GM12878 (cell line): ENCODE results near the gene FBN3. TPM values are rescaled to one million over a fixed set of nuclear protein-coding genes. Genes with fewer than 3 reads are reported as not detected.

ENCODE experiments used
- ATAC-seq: fragments of 200-7000 bp; cut with Tn5 transposase; 3 replicates; pipeline ENCODE4 v1.9.1; 2020; ENCODE audit warnings: mild to moderate bottlenecking, moderate library complexity
- BruUV-seq: library from RNA; stranded (reverse); fragments of 400-500 nt; replicated peaks from 2 replicates; lab custom pipeline; 2021; lab: Mats Ljungman, UMichigan
- CTCF ChIA-PET: fragments of 300-600 bp; sonication (Branson Sonifier 250); formaldehyde crosslinking; extraction: SDS; loops from one replicate; lab custom pipeline; 2021; ENCODE audit warnings: inconsistent platforms; lab: Yijun Ruan, JAX
- POLR2A ChIA-PET: fragments of 350-600 bp; formaldehyde crosslinking; extraction: SDS; loops from one replicate; lab custom pipeline; 2021; ENCODE audit warnings: inconsistent platforms; lab: Charles Lee
- RAD21 ChIA-PET: fragments of 300-600 bp; sonication (Branson Sonifier 250); formaldehyde crosslinking; loops from one replicate; lab custom pipeline; 2023; ENCODE audit warnings: antibody characterized with exemption; ENCODE audit not compliant: unreplicated experiment; lab: Charles Lee
- SMC1A ChIA-PET: fragments of 300-600 bp; sonication (Branson Sonifier 250); formaldehyde crosslinking; loops from one replicate; lab custom pipeline; 2023; ENCODE audit not compliant: unreplicated experiment, uncharacterized antibody; lab: Charles Lee
- DNase-seq: peaks from one replicate; pipeline ENCODE4 v3.0.0-alpha.2; 2011; ENCODE audit warnings: low read depth, low spot score
- FAIRE-seq: peaks from 3 replicates; lab custom pipeline; 2011; peaks lifted over from hg19 to GRCh38; lab: Jason Lieb, UNC
- H2AFZ ChIP-seq: 2 replicates; pipeline ENCODE4 v1.6.0; 2011; ENCODE audit warnings: low read depth, low read length, control low read depth; ENCODE audit not compliant: control insufficient read depth
- H3K27ac ChIP-seq: 2 replicates; pipeline ENCODE4 v1.5.1; 2011; ENCODE audit warnings: control low read depth; ENCODE audit not compliant: control insufficient read depth, insufficient read depth
- H3K27me3 ChIP-seq, 2 experiments: replicated peaks in 1 of 2; 2 replicates each; pipeline versions ENCODE4 v1.6.0 to v1.6.1; 2011; ENCODE audit warnings: low read length in 1 of 2; ENCODE audit not compliant: control insufficient read depth in 2 of 2, insufficient read depth in 2 of 2
- H3K36me3 ChIP-seq, 2 experiments: 2 replicates each; pipeline ENCODE4 v1.5.1; 2011; ENCODE audit warnings: low read length in 1 of 2; ENCODE audit not compliant: control insufficient read depth in 2 of 2, insufficient read depth in 2 of 2
- H3K4me1 ChIP-seq: 2 replicates; pipeline ENCODE4 v1.6.1; 2011; ENCODE audit warnings: mild to moderate bottlenecking, low read length, moderate library complexity, mixed read lengths; ENCODE audit not compliant: control insufficient read depth, insufficient read depth
- H3K4me2 ChIP-seq: 2 replicates; pipeline ENCODE4 v1.6.0; 2011; ENCODE audit warnings: control low read depth; ENCODE audit not compliant: control insufficient read depth, insufficient read depth
- H3K4me3 ChIP-seq: fragments of 200-600 bp; sonication (generic); 2 replicates; pipeline ENCODE4 v1.5.1; 2016
- H3K79me2 ChIP-seq: 2 replicates; pipeline ENCODE4 v1.6.0; 2011; ENCODE audit warnings: low read length; ENCODE audit not compliant: control insufficient read depth, insufficient read depth
- H3K9ac ChIP-seq: 2 replicates; pipeline ENCODE4 v1.8.0; 2011; ENCODE audit warnings: low read length, control low read depth, mixed read lengths; ENCODE audit not compliant: control insufficient read depth, insufficient read depth
- H3K9me3 ChIP-seq: replicated peaks from 3 replicates; pipeline ENCODE4 v1.5.1; 2011; ENCODE audit warnings: mild to moderate bottlenecking, low read length; ENCODE audit not compliant: control insufficient read depth, insufficient read depth
- H4K20me1 ChIP-seq: 2 replicates; pipeline ENCODE4 v1.6.0; 2011; ENCODE audit not compliant: control insufficient read depth, insufficient read depth
- BHLHE40 ChIP-seq, 2 experiments: fragments of 450-650 bp in 1 of 2; IDR thresholded peaks; 2 replicates each; pipeline ENCODE4 v1.6.1; 2011 to 2017; ENCODE audit warnings: low read depth in 2 of 2, borderline replicate concordance in 1 of 2, improper control_type of control experiment in 1 of 2, low read length in 1 of 2, mild to moderate bottlenecking in 1 of 2
- CBX5 ChIP-seq: sonication (generic); IDR thresholded peaks from 2 replicates; pipeline ENCODE4 v1.6.1; 2016; ENCODE audit warnings: low read depth, moderate library complexity, mild to moderate bottlenecking, inconsistent platforms
- DPF2 ChIP-seq: fragments of 450-650 bp; IDR thresholded peaks from 2 replicates; pipeline ENCODE4 v1.6.1; 2017; ENCODE audit warnings: mild to moderate bottlenecking
- GATAD2B ChIP-seq: fragments of 450-650 bp; conservative IDR thresholded peaks from 2 replicates; pipeline ENCODE4 v1.6.1; 2017; ENCODE audit warnings: low read depth, mild to moderate bottlenecking, moderate library complexity
- HDAC6 ChIP-seq: fragments of 200-600 bp; sonication (generic); IDR thresholded peaks from one replicate; pipeline ENCODE4 v1.8.0; 2017; ENCODE audit warnings: antibody characterized with exemption; ENCODE audit not compliant: unreplicated experiment
- IRF5 ChIP-seq: fragments of 450-650 bp; IDR thresholded peaks from 2 replicates; pipeline ENCODE4 v1.6.1; 2017; ENCODE audit warnings: borderline replicate concordance
- JUND ChIP-seq: IDR thresholded peaks from 2 replicates; pipeline ENCODE4 v1.6.1; 2012; ENCODE audit warnings: low read depth, mild to moderate bottlenecking, low read length, improper control_type of control experiment, moderate library complexity
- LARP7 ChIP-seq: fragments of 450-650 bp; IDR thresholded peaks from 2 replicates; pipeline ENCODE4 v1.6.1; 2017; ENCODE audit warnings: mild to moderate bottlenecking
- MEF2A ChIP-seq: IDR thresholded peaks from 2 replicates; pipeline ENCODE4 v1.6.1; 2011; ENCODE audit warnings: low read depth, mild to moderate bottlenecking, low read length, moderate library complexity; ENCODE audit not compliant: insufficient read depth
- MYC ChIP-seq: IDR thresholded peaks from 2 replicates; pipeline ENCODE4 v1.6.1; 2011; ENCODE audit warnings: mild to moderate bottlenecking, low read length, moderate library complexity, inconsistent platforms; ENCODE audit not compliant: insufficient read depth, insufficient replicate concordance, insufficient read length, severe bottlenecking
- NR2C2 ChIP-seq: IDR thresholded peaks from 2 replicates; pipeline ENCODE4 v1.6.1; 2011; ENCODE audit warnings: borderline replicate concordance, low read depth; ENCODE audit not compliant: control insufficient read depth, insufficient read length
- POLR2AphosphoS2 ChIP-seq: IDR thresholded peaks from 2 replicates; pipeline ENCODE4 v1.6.1; 2011; ENCODE audit warnings: low read depth, mild to moderate bottlenecking, low read length, improper control_type of control experiment, moderate library complexity
- SMC3 ChIP-seq: IDR thresholded peaks from 2 replicates; pipeline ENCODE4 v1.6.1; 2011; ENCODE audit warnings: low read length, improper control_type of control experiment, borderline replicate concordance
- TCF3 ChIP-seq: IDR thresholded peaks from 2 replicates; pipeline ENCODE4 v1.6.1; 2012; ENCODE audit warnings: low read depth, mild to moderate bottlenecking, low read length, borderline replicate concordance; ENCODE audit not compliant: insufficient read depth
- YBX1 ChIP-seq: fragments of 450-650 bp; IDR thresholded peaks from 2 replicates; pipeline ENCODE4 v1.6.1; 2016; ENCODE audit warnings: antibody characterized with exemption
- WGBS: methylation state at CpG from one replicate; pipeline ENCODE4 v1.1.6; 2016; ENCODE audit warnings: low lambda C conversion rate; ENCODE audit not compliant: insufficient replicate concordance, insufficient coverage; ENCODE audit errors: missing lambda C conversion rate; 5-methylcytosine and 5-hydroxymethylcytosine counted together
- in situ Hi-C: fragments of 300-500 bp; cut with MboI; formaldehyde crosslinking; loops from 9 replicates; pipeline ENCODE4 v1.14.3; 2018; ENCODE audit warnings: mixed read lengths
- intact Hi-C: fragments of 100-400 bp; cut with micrococcal nuclease; formaldehyde crosslinking; loops from one replicate; pipeline ENCODE4 v1.14.2; 2022; ENCODE audit not compliant: unreplicated experiment
- polyA plus RNA-seq, 11 experiments: library from polyadenylated mRNA; depleted of rRNA in 4 of 11; unstranded in 6 of 11; stranded (reverse) in 5 of 11; fragments of >200 nt; fragmentation: Nextera tagmentation in 4 of 11; fragmentation: Illumina TruSeq in 1 of 11; extraction: Ambion mirVana in 4 of 11; extraction: Trizol in 1 of 11; gene quantifications; 1 replicate in 1 of 11; 2 replicates in 10 of 11; pipeline versions ENCODE4 v1.2.1 to v1.2.3, GENCODE V29; 2011 to 2016; ENCODE audit warnings: inconsistent platforms in 2 of 11, missing spikeins in 2 of 11, low read depth in 1 of 11
- total RNA-seq, 4 experiments: library from RNA; depleted of rRNA in 3 of 4; stranded (reverse); fragments of >200 nt in 3 of 4; fragmentation: Illumina TruSeq in 1 of 4; extraction: Trizol in 1 of 4; gene quantifications; 2 replicates each; pipeline versions ENCODE4 v1.2.1 to v1.2.3, GENCODE V29; 2013 to 2021
- TF ChIP-seq, protein P1 (sequence below): fragments of 450-650 bp; IDR thresholded peaks from 2 replicates; pipeline ENCODE4 v1.6.1; 2016; ENCODE audit warnings: mild to moderate bottlenecking

FBN3 gene
- total and polyA plus RNA-seq, 10 of the 15 experiments (the other 5 are each of a cell fraction or from before 2014, with no cell fraction given): 0.05 TPM; not detected in 9

GRCh38 chr19:8023371-8023770, 126.0 kb downstream of the FBN3 start:
- H3K9ac ChIP-seq: no peak overlapping the region
- BruUV-seq: no TSS peak
- no peaks in the 10 kb centered on the region for H3K4me1 ChIP-seq
- 84% methylated on average over 5 of the region's 5 CpGs for WGBS
- no peak overlapping the region for H3K27ac ChIP-seq
- H3K36me3 ChIP-seq: no peaks in the 10 kb centered on the region
- TF ChIP-seq MEF2A: no peak
- no peak for TF ChIP-seq YBX1
- TF ChIP-seq HDAC6: no peak
- TF ChIP-seq POLR2AphosphoS2: no peak
- ChIA-PET CTCF (interaction anchor here (0.7 kb wide), 1 partner anchor 135 kb away, joined by 4 read pairs; no protein-coding TSS in a partner anchor), RAD21 (no interaction called here), SMC1A (interaction anchor here (0.6 kb wide), 1 partner anchor 228 kb away, joined by 3 read pairs; no protein-coding TSS in a partner anchor), POLR2A (no interaction called here)
- no peaks in the 10 kb centered on the region for H3K9me3 ChIP-seq
- H2AFZ ChIP-seq: no peak overlapping the region
- no peaks in the 10 kb centered on the region for H3K27me3 ChIP-seq
- ATAC-seq (no peak), DNase-seq (no peak), FAIRE-seq (no peak)
- no peak overlapping the region for H3K4me2 ChIP-seq
- H3K79me2 ChIP-seq: no peaks in the 10 kb centered on the region
- in situ Hi-C loops (no loop called here), intact Hi-C loops (no loop called here)
- H3K4me3 ChIP-seq: no peak overlapping the region
- no peaks in the 10 kb centered on the region for H4K20me1 ChIP-seq

GRCh38 chr19:8022275-8022674, 127.1 kb downstream of the FBN3 start:
- no peaks in the 10 kb centered on the region for H4K20me1 ChIP-seq
- no peak overlapping the region for H3K4me3 ChIP-seq
- DNase-seq (no peak), FAIRE-seq (no peak), ATAC-seq (no peak)
- H3K27ac ChIP-seq: no peak overlapping the region
- 81% methylated on average over 13 of the region's 13 CpGs for WGBS
- no peaks in the 10 kb centered on the region; the same call in 1 of the 2 replicates for H3K4me1 ChIP-seq
- ChIA-PET CTCF (no interaction called here), SMC1A (no interaction called here), POLR2A (no interaction called here), RAD21 (no interaction called here)
- no peaks in the 10 kb centered on the region for H3K79me2 ChIP-seq
- H3K36me3 ChIP-seq: no peaks in the 10 kb centered on the region
- H3K27me3 ChIP-seq: no peaks in the 10 kb centered on the region
- no peaks in the 10 kb centered on the region for H3K9me3 ChIP-seq
- no peak overlapping the region for H3K9ac ChIP-seq
- no peak overlapping the region for H2AFZ ChIP-seq
- in situ Hi-C loops (no loop called here), intact Hi-C loops (no loop called here)
- H3K4me2 ChIP-seq: no peak overlapping the region
- no TSS peak for BruUV-seq
- TF ChIP-seq TCF3 (no peak), BHLHE40 (IDR thresholded peaks at IDR 0.05; ENCODE audit: borderline replicate concordance in 1 of 2, low read depth in 2 of 2, low read length in 1 of 2) (no peak), JUND (no peak), SMC3 (no peak), GATAD2B (no peak), IRF5 (no peak), MYC (no peak), DPF2 (no peak), LARP7 (no peak), NR2C2 (no peak), CBX5 (no peak)
- TF ChIP-seq, protein P1, sequence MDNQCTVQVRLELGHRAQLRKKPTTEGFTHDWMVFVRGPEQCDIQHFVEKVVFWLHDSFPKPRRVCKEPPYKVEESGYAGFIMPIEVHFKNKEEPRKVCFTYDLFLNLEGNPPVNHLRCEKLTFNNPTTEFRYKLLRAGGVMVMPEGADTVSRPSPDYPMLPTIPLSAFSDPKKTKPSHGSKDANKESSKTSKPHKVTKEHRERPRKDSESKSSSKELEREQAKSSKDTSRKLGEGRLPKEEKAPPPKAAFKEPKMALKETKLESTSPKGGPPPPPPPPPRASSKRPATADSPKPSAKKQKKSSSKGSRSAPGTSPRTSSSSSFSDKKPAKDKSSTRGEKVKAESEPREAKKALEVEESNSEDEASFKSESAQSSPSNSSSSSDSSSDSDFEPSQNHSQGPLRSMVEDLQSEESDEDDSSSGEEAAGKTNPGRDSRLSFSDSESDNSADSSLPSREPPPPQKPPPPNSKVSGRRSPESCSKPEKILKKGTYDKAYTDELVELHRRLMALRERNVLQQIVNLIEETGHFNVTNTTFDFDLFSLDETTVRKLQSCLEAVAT: no peak
